Esophagus muscularis mucosa (tissue), 4 donors: ENCODE data around the gene DLL1.

Source experiments
- EP300 ChIP-seq: sonication (generic); formaldehyde crosslinking; IDR thresholded peaks from one replicate; pipeline ENCODE4 v1.6.1; 2017; ENCODE audit warnings: antibody characterized with exemption
- POLR2A ChIP-seq: fragments of 450-650 bp; IDR thresholded peaks from one replicate; pipeline ENCODE4 v1.6.1; 2017; ENCODE audit warnings: antibody characterized with exemption, moderate library complexity, mild to moderate bottlenecking, low read depth
- POLR2AphosphoS5 ChIP-seq, 2 donors: sonication (generic); formaldehyde crosslinking; IDR thresholded peaks; one replicate each; pipeline ENCODE4 v1.6.1; 2017; ENCODE audit warnings: antibody characterized with exemption in 2 of 2
- TF ChIP-seq, protein P1 (sequence below), 3 experiments: fragments of 200-600 bp in 2 of 3; fragments of 450-650 bp in 1 of 3; sonication (generic) in 2 of 3; IDR thresholded peaks; one replicate each; pipeline ENCODE4 v1.5.1; 2017 to 2019; ENCODE audit warnings: antibody characterized with exemption in 3 of 3, mild to moderate bottlenecking in 2 of 3, moderate library complexity in 1 of 3

DNA sequence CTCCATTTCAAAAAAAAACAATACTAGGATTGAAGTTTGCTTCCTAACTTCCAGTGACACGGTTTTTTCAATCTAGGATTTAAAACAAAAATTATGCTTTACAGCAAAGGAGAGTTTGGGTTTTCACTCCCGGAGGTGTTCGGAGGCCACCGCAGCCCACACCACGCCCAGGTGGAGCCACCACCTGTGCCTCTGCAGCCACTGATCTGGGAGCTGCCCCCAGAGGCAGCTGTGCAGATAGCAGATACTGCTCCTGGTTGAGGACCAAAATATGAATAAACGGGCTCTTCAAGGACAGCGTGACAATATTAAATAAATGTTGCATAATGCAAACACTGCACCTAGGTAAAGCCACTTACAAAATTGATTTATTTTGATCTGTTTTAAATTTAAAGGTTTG is 30.2 kb downstream of the DLL1 start:
- TF ChIP-seq, protein P1, sequence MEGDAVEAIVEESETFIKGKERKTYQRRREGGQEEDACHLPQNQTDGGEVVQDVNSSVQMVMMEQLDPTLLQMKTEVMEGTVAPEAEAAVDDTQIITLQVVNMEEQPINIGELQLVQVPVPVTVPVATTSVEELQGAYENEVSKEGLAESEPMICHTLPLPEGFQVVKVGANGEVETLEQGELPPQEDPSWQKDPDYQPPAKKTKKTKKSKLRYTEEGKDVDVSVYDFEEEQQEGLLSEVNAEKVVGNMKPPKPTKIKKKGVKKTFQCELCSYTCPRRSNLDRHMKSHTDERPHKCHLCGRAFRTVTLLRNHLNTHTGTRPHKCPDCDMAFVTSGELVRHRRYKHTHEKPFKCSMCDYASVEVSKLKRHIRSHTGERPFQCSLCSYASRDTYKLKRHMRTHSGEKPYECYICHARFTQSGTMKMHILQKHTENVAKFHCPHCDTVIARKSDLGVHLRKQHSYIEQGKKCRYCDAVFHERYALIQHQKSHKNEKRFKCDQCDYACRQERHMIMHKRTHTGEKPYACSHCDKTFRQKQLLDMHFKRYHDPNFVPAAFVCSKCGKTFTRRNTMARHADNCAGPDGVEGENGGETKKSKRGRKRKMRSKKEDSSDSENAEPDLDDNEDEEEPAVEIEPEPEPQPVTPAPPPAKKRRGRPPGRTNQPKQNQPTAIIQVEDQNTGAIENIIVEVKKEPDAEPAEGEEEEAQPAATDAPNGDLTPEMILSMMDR (IDR thresholded peaks at IDR 0.05), result no peak
- TF ChIP-seq EP300 (no peak), POLR2A (no peak), POLR2AphosphoS5 (IDR thresholded peaks at IDR 0.05) (no peak)
